Mesodermal cell (in vitro differentiated cells): ENCODE data around the gene RBM19.

Experiments used
- H3K27ac ChIP-seq: 2 replicates; pipeline ENCODE4 v1.7.0; 2013; ENCODE audit warnings: mild to moderate bottlenecking, low read depth, low read length, moderate library complexity; ENCODE audit not compliant: severe bottlenecking
- H3K36me3 ChIP-seq: 2 replicates; pipeline ENCODE4 v1.7.1; 2013; ENCODE audit warnings: mild to moderate bottlenecking, low read length, moderate library complexity; ENCODE audit not compliant: control insufficient read depth, insufficient read depth
- H3K4me1 ChIP-seq: one replicate; pipeline ENCODE4 v1.7.1; 2013; ENCODE audit warnings: mild to moderate bottlenecking, low read length; ENCODE audit not compliant: insufficient read depth, control insufficient read depth, poor library complexity, severe bottlenecking
- H3K4me3 ChIP-seq: 2 replicates; pipeline ENCODE4 v1.7.0; 2013; ENCODE audit warnings: low read length, control low read depth, mild to moderate bottlenecking; ENCODE audit not compliant: insufficient read depth, poor library complexity, severe bottlenecking; ENCODE audit errors: extremely low read depth
- H3K9me3 ChIP-seq: 2 replicates; pipeline ENCODE4 v1.7.1; 2013; ENCODE audit warnings: mild to moderate bottlenecking, low read length, moderate library complexity; ENCODE audit not compliant: control insufficient read depth
- WGBS, 2 experiments: methylation state at CpG; one replicate each; pipeline ENCODE4 v1.1.5; 2013; ENCODE audit warnings: missing lambda C conversion rate in 2 of 2; ENCODE audit not compliant: insufficient coverage in 2 of 2; 5-methylcytosine and 5-hydroxymethylcytosine counted together

Gene RBM19

DNA sequence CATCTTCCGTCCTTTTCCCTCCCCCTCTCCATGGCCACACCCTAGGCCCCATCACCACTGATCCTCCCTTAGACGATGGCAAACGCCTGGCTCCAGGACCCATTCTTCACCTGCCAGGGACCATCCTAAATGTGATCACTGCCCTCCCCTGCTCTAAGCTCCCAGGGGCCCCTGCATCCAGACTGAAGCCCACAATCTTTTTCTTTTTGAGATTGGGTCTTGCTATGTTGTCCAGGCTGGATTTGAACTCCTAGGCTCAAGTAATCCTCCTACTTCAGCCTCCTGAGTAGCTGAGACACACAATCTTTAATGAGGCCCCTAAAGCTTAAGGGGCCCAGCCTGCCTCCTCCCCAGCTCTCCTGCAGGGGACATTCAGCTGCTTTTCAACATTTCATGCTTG lies 15.3 kb downstream of the RBM19 start:
- H3K4me3 ChIP-seq: no peak overlapping the region
- no peaks in the 10 kb centered on the region for H3K4me1 ChIP-seq
- 78 to 90% methylated on average over 3 of the region's 3 CpGs for WGBS, 2 experiments
- H3K27ac ChIP-seq: no peak overlapping the region
- no peaks in the 10 kb centered on the region for H3K9me3 ChIP-seq
- peaks cover 82% of the 10 kb centered on the region for H3K36me3 ChIP-seq

DNA sequence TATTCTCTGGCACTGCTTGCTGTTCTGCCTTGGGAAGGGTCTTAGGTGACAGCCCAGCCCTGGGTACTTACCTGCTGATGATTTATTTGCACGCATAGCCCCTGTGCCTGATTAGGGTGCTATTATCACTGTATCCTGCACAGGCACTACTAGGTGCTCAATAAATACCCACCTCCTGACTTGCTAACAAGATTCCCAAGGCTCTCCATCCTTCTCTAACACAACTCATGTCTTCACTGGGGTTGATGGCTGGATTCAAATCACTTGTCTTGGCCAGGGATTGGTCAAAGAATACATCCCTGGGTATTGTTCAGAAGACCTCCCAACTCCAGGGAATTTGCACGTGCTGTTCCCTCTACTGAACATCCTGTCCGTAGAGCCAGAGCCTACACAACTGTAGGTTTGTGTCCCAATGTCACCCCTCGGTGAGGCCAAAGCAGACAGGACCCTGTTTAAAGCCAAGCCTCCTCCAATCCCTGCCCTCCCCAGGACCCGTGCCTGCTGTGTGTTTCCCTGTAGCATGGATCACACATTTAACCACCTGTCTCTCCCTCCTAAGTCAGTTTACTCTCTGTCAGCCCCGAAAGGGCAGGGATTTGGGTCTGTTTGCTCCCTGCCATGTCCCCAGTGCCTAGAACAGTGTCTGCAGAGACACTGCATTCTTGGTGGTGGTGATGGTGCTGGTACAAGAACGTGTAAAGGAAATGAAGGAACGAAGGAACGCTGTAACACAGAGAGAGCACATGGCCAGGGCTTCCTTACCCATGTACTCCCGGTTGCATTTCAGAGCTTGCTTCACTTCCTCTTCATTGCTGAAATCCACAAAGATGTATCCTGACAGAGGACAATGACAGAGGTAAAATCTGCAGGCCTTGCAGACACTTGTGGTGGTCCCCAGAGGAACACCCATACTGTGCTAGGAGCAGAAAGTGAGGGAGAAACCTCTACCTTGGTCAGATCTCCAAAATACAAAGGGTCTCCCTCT lies 16.5 kb downstream of the RBM19 start:
- Histone ChIP-seq H3K4me3 (no peak overlapping the region), H3K36me3 (peaks cover 83% of the 10 kb centered on the region), H3K9me3 (no peaks in the 10 kb centered on the region), H3K27ac (no peak overlapping the region), H3K4me1 (no peaks in the 10 kb centered on the region)
- 86 to 95% methylated on average over 8 of the region's 10 CpGs for WGBS, 2 experiments

DNA sequence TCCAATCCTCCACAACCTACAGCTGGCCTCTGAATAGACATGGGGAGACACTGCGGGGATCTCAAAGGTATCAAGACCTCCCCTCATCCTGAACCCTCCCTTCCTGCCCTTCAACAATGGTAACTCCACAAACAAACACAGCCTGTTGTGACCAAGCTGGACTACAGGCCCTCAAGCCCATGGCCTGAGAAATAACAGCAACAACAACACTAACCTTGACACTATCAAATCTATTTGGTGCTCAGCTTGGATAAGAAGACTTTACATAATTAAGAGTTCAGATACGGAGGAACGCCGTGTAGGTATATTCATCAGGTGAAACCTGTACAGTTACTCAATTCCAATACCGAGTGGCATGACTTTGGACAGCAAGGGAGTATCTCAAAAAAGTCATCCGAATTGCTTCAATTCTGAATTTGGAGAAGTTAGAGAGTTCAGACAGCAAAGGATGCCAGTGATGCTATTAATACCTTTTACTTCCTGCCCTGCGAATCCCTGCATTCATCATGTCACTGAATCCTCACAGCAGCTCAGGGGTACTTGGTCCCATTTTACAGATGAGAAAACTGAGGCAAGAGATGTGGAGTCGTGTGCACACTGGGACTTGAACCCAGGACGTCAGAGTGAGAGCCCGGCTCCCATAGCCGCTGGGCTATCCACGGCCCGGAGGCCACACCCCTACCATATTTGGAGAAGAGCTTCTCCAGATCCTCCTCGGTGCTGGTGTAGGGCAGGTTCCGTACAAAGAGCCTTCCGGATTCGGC lies 17.8 kb downstream of the RBM19 start:
- Histone ChIP-seq H3K36me3 (peaks cover 83% of the 10 kb centered on the region), H3K9me3 (no peaks in the 10 kb centered on the region), H3K4me1 (no peaks in the 10 kb centered on the region), H3K4me3 (no peak overlapping the region), H3K27ac (no peak overlapping the region)
- WGBS, 2 experiments: 85 to 96% methylated on average over 13 to 16 of the region's 17 CpGs

DNA sequence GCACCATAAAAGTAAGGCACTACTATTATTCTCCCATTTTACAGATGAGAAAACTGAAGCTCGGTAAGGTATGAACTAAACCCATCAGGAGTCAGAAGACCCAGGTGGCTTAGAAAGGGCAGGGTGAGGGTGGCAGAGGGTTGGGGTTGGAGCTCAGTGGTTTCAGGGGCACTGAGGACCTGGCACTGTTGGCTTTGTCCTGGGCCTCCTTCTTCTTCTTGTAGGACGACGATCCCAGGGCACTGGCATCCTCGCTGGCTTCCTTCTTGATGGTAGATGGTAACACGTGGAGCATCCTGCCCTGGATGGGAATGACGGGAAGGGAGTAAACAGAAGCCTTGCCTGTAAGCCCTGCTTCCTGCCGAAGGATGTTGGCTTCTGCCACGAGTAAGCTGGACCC lies 19.9 kb downstream of the RBM19 start:
- WGBS, 2 experiments: 91 to 95% methylated on average over 4 to 8 of the region's 8 CpGs
- no peak overlapping the region for H3K4me3 ChIP-seq
- H3K36me3 ChIP-seq: peaks cover 82% of the 10 kb centered on the region
- no peaks in the 10 kb centered on the region for H3K4me1 ChIP-seq
- no peak overlapping the region for H3K27ac ChIP-seq
- H3K9me3 ChIP-seq: no peaks in the 10 kb centered on the region

DNA sequence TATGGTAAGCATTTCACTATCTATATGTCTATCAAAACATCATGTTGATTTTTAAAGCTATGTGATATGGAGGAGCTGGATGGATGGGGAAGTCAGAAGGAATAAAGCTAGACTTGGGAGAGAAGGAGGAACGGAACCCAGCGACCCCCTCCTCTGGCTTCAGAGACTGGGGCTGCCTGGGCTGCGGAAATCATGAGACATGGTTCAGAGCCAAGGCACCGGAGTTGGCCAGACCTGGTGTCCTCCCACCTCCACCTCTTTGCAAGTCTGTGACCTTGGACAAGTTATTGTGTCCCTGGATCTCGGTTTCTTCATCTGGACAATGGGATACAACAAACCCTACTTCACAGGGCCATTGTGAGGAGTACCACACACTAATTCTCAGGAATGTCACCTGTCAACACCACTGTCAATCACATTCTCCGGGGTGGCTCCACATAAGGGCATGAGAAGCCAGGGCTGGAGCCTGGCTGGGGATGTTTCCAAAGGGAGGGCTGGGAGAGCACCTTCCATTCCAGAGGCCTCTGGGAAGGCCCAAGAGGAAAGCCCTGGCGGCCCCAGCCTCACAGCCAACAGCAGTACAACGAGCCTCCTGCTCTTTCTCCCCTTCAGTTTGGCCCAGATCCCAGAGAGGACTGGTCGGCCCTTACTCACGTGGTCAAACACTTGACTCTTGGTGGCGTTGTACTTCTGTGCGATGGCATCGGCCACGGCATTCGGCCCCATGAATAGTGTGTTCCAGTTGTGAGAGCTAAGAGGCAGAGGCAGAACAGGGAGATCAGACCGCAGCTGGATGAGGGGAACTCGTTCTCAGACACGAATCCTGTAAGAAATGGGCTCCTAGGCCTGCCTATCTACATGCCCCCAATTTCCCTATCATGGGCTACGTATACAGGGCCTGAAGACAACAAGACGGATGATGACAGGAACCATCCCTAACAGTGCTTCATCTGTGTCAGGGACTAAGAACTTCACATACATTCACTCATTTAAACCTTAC lies 20.7 kb downstream of the RBM19 start:
- Histone ChIP-seq H3K9me3 (no peaks in the 10 kb centered on the region), H3K4me1 (no peaks in the 10 kb centered on the region), H3K27ac (no peak overlapping the region), H3K4me3 (no peak overlapping the region), H3K36me3 (peaks cover 88% of the 10 kb centered on the region)
- WGBS, 2 experiments: 94 to 97% methylated on average over 14 to 16 of the region's 20 CpGs

DNA sequence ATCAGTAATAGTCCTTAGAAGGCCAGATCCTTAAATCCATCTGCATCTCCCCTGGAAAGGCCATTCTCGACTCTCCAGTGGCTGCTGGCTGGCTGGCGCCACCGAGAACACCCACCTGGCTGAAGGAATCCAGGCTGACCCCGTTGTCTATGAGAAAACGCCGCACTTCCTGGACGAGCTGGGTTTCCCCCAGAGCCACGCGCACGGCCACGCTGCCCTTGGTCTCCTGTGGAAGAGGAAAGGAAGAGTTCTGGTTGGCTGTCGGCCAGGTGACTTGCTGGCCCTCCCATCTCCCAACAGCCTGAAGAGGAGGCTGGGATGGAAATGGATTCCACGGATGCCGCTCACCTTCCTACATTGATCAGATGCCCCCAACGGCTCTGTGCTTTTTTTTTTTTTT lies 23.9 kb downstream of the RBM19 start:
- H3K36me3 ChIP-seq: peaks cover 91% of the 10 kb centered on the region
- H3K9me3 ChIP-seq: no peaks in the 10 kb centered on the region
- H3K4me3 ChIP-seq: no peak overlapping the region
- no peaks in the 10 kb centered on the region for H3K4me1 ChIP-seq
- H3K27ac ChIP-seq: no peak overlapping the region
- WGBS, 2 experiments: 95 to 98% methylated on average over 8 to 11 of the region's 15 CpGs

DNA sequence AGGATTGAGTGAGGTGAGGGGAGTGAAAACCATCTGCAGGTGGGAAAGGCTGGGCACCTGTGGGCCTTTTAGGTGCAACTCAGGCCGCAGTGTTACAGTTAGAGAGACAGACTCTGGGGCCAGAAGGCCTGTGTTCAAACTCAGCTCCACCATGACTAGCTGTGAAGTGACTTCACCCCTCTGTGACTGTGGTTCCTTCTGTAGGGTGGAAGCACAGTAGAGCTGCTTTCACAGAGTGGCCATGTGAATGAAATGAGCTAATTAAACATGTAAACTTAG lies 25.0 kb downstream of the RBM19 start:
- no peaks in the 10 kb centered on the region for H3K9me3 ChIP-seq
- H3K27ac ChIP-seq: no peak overlapping the region
- peaks cover 91% of the 10 kb centered on the region for H3K36me3 ChIP-seq
- 86 to 100% methylated on average over 1 of the region's 1 CpG for WGBS, 2 experiments
- H3K4me1 ChIP-seq: no peaks in the 10 kb centered on the region
- H3K4me3 ChIP-seq: no peak overlapping the region

DNA sequence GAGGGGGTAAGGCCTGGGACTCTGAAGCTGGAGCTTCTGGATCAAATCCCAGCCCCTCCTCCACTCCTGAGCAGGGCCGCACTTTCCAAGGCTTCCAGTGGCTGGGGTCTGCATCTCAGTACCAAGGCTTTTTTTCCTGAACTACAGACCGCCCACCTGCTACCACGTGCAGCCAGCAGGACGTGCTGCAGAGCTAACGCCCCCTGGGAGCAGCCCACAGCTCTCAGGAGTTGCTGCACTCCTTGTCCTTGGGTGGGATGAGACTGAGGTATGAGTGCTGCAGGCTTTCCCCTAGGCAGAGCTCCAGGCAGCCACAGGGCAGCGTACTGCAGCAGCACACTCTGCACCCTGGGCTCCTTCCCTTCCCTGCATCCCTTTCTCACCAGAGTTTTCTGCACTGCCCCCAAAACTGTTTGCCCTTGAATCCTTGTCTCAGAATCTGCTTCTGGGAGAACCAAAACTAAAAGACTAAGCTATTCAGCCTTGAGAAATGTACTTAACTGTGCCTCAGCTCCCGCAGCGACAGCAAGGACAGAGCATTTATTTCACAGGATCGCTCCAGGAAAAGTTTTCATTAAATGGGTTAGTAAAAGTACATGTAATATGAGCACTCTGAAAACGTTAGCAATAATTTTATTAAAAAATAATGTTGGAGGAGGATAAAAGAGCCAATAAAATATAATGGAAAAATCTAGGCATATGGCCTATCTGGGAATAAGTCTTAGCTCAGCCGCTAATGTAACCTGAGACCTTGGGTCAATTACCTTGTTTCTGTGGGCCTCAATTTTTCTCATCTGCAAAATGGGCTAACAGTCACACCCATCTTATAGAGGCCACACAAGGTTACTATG lies 25.5 kb downstream of the RBM19 start:
- H3K4me1 ChIP-seq: no peaks in the 10 kb centered on the region
- H3K27ac ChIP-seq: no peak overlapping the region
- no peaks in the 10 kb centered on the region for H3K9me3 ChIP-seq
- WGBS, 2 experiments: 75 to 89% methylated on average over 1 to 7 of the region's 11 CpGs
- no peak overlapping the region for H3K4me3 ChIP-seq
- peaks cover 89% of the 10 kb centered on the region for H3K36me3 ChIP-seq

DNA sequence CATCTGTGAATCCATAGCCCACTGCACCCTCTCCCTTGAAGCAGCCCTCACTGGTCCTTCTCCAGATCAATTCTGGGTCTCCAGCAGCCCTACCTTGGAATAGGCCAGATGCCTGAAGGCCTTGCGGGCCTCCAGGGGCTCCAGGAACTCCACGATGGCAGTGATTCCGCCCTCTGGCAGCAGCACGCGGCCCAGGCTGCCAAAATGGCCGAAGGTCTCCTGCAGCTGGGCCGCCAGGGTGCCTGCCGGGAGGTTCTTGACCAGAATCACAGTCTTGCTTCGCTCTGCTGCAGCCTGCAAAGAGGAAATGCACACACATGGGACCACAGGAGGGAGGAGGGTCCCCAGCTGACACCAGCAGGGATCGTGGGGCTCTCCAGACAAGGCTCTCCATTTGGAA lies 26.3 kb downstream of the RBM19 start:
- 87 to 90% methylated on average over 10 of the region's 10 CpGs for WGBS, 2 experiments
- Histone ChIP-seq H3K27ac (no peak overlapping the region), H3K4me3 (no peak overlapping the region), H3K36me3 (peaks cover 85% of the 10 kb centered on the region), H3K9me3 (no peaks in the 10 kb centered on the region), H3K4me1 (peaks cover 4% of the 10 kb centered on the region)
